CD4-positive, alpha-beta T cell treated with Interleukin-10 for 1 hour (primary cell): ENCODE results near the gene HOXB13.

ENCODE experiments used
- DNase-seq: peaks from one replicate; pipeline ENCODE4 v3.0.0-alpha.2; 2020

HOXB13 gene

DNA sequence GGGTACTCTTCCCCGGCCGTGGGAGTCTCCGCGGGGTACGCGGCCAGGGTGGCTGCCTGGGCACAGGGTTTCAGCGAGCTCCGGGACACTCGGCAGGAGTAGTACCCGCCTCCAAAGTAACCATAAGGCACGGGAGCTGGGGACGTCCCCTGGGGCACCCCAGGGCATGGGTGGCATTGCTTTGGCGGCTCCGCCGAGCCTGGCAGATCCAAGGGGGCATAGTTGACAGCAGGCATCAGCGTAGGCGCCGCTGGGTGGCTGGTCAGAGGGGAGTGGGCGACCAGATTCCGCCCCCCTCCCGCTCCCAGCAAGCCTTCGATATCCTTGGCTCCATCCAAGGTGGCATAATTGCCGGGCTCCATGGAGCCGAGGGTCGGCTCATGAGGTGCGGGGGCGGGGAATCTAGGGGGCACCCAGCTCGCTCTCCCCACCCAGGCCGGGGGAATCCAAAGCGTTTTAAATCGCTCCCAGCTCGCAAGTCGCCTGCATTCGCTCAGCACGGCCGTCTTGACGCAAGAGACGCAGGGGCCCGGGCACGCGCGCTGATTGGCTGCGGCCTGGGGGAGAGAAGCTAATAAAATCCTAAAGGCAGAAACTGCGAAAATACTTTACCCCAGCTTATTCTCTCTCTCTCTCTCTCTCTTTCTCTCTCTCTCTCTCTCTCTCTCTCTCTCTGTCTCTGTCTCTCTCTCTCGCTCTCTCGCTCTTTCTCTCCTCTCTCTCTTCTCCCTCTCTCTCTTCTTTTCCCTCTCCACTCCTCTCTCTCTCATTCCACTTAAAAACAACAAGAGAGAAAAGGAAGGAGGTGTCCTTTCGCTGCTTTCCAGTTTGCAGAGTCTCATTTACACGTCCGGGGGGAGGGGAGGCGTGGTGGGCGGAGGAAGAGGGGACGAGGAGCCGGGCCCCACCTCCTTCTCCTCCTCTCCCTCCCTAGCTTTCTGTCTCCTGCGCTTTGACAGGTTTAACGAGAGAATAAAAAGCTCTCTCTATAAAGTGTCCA, at the start of gene HOXB13:
HOXB13 (minus strand) TSS at position 519 of the 1,000 bp plus-strand sequence; CDS start at position 362, 157 bp downstream.
- peak; percentile 46 for DNase-seq

DNA sequence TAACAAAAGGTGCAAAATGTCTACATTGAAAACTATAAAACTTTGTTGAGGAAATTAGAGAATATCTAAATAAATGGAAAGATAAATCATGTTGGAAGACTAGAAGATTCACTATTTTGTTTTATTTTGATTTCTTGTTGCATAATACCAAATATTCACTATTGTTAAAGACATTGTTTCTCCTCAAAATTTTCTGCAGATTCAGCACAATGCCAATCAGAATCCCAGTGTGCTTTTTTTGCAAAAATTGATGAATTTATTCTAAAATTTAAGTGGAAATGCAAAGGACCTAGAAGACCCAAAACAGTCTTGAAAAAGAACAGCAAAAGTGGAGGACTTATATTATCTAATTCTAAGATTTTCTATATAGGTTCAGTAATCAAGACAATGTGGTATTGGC, 48.1 kb upstream of the HOXB13 start:
- no peak for DNase-seq

DNA sequence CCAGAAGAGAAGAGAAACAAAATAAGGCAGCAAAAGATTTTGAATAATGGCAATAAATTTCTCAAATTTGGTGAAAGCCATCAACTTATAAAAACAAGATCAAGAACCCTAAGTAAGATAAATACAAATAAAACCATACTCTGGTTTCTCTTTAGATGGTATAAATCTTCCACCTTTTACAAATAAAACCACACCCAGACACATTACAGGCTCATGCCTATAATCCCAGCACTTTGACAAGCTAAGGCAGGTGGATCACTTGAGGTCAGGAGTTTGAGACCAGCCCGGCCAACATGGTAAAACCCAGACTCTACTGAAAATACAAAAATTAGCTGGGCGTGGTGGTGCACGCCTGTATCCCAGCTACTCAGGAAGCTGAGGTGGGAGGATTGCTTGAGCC, 44.7 kb upstream of the HOXB13 start:
- no peak for DNase-seq

DNA sequence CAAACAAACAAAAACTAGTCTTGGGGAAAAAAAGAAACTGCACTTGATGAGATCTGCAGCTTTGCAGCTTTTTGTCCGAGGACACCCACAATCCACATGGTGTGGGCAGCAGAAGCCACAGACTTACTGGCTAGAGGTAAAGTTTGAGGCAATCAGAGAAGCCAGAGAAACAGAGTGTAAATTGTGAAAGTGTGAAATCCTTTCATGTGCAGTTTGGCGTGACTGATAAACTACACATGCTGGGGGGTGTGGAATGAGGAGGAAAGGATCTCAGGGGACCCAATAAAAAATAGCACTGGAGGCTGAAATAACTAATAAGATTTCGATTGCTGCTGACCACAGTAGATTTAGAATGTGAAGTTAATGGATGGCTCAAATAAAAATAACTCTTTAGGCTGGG, 42.4 kb upstream of the HOXB13 start:
- no peak for DNase-seq

DNA sequence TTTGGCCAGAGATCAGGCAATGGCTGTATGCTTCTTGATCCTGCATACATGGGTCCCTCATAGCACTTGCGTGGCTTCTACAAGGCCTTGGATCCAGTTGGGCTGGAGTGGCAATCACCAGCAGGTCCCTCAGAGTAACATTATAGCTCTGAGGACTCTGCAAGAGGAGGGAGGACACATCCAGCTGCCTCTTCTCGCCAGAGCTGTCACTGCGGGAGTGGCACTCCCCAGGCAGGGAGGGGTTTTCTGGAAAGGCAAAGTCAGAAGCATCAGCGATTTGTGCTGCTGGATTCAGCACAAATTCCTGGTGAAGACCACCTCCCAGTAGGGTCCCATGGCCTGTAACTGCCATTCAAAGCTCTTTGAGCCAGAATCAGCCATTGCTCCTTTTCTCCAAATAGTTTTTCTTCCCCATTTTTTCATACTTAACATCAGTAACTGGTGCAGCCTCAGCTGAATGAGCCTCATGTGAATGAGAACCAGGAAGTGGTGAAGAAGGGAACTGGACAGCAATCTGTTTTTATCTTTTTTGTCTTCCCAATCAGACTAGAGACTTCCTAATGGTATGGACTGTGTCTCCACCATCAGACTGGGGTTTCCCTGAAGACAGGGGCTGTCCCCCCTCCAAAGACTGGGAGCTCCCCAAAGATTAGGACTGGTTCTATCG, 40.6 kb upstream of the HOXB13 start:
- no peak for DNase-seq

DNA sequence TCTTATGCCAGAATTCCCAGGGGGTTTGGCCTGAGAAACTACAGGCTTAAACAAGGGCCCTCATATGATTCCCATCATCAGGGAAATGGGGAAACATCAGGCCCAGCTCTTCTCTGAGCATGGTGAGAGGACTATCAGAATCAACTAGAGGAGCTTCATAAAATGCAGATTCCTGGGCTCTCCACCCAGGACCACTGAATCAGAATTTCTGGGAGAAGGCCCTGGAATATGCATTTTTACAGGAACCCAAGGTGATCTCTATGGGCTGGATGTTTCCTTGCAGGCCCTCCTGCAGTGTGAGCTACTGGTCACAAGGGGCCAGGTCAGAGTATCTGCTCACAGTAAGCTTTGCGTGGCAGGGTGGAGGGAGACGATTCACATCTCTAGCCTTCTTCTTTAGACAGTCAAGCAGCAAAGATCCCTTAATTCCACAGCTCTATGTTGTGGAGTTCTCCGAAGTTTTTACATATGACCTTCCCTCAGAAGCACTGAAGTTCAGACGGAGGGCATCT, 38.8 kb upstream of the HOXB13 start:
- DNase-seq: no peak

DNA sequence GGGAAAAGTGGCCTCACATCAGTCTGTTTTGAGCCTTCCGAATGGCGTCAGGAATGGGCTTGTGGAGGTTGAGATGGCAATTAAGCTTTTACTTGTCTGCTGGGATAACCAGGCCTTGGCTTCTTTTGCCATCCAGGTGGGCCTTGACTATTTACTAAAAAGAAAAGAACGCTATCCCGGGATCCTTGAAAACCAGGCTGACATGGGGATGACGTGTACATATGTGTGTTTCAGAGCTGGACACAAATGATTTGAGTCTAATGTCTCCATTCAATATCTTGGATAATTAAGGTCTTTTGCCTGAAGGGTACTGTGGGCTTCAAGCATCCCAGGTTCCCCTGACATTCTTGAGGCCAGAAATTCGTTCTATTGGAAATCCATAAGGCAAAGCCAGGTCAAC, 32.6 kb upstream of the HOXB13 start:
- DNase-seq: no peak

DNA sequence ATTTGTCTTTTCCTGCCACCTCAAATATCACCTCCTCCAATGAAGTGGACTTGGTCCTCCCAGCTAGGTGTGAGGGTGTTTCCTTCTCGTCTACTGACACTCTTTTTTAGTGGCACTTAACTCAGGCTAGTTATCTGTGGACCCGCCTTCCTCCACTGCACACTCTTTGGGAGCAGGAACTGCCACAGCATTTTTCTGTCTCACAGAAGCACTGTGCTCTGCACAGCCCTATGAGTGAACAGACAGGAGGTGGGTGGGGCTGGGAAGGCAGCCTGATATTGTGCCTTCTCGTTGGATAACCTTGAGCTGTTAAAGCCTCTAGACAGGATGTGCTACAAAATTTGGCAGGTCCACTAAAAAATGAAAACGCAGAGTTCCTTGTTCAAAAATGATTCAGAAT, 31.9 kb upstream of the HOXB13 start:
- no peak for DNase-seq

DNA sequence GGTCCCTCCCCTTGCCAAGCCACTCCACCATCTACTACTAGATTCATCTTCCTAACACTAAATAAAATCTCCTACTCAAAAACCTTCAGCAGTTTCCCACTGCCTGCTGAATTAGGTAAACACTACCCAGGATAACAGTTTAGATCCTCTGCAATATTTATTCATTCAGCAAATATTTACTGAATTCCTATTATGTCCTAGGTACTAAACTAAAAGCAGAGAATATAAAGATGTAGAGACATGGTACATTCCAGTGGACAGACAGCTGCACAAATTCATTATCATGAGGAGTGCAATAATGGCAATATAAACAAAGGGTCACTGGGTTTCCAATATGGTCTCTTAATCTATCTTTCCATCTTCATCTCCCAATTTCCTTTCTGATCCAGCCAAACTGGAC, 30.7 kb upstream of the HOXB13 start:
- DNase-seq: no peak

DNA sequence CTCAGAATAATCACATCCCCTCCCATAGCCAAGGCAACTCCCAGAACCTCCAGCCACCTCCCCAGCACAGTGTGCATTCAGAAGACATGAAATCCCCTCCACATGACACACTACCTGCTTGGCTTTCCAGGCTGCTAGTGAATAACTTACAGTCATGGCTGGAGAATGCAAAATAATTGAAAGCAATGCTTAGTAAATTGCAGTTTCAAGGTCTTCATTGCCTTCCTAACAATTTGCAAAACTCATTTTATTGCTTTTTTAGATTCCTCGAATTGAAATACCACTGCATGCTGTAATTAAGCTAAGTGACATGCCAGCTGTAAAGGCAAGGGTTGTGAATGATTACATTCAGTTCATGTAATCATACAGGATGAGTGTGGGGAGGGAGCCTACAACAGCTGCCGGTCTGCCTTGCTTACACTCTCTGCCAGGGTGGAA, 29.0 kb upstream of the HOXB13 start:
- DNase-seq: no peak

DNA sequence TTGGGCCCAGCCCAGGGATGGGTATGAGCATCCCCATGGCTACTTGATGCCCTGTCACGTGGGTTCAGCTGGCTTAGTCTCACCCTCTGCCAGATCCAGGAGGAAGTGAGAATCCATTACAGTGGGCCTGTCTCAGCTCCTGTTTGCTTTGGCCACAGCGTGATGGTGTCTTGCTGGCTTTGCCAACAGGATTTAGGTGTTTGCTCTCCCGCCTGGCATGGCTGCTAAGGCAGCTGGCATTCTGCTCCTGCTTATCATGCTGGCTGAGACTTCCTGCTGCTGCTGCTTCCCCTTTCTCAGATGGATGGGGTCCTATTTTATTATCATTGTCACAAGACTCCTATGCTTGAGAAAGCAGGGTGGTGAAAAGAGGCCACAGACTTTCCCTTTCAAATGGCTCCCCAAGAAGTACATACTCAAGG, 28.3 kb upstream of the HOXB13 start:
- DNase-seq: no peak

DNA sequence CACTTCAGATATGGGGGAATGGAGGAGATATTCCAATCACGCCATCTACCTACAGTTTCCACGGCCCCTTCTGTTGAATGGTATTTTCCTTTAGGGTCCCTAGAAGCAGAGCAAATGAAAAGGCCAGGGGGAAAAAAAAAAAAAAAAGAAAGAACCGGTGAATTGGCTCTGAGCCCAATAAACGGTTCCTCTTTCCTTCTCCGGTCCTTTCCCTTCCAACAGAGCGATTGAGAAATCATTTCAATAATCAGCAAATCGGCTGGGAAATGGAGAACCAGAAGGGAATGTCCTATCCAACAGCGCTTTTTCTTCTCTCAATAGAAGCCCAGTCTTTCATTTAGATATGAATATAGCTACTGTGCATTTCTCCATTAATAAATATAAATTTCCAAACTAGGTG, 26.8 kb upstream of the HOXB13 start:
- no peak for DNase-seq

DNA sequence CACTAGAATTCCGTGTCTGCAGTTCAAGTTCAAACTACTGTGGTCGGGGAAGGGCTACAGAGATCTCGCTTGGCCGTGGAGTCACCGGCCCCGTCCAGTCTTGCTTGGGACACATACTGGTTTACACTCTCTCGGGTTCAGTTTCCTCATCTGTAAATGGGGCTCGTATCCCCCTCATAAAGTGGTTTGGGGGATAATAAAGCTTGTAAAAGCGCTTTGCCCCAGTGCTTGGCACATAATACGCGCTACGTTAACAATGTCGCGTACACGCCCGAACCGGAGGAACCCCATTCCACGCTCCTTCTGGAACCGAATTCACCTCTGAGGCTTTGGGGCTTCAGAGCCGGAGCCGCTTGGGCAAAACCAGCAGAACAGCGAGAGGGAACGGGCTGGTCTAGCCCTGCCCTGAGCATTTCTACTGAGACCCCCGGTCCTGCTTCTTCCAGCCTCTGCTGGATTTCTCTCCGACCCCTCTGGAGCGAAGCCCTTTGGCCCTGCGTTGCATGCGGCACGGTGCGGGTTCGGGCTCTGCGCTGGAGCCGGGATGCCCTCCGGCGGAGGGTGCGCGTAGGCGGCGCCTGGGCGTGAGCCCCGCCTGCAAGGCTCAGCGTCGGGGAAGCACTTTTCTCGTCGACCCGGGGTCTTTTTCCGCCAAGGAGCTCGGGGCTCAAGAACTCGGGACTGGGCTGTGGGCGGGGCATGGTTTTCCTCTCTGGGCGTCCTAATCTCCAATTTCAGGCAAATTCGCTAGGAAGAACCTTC, 26.1 kb upstream of the HOXB13 start:
- no peak for DNase-seq

DNA sequence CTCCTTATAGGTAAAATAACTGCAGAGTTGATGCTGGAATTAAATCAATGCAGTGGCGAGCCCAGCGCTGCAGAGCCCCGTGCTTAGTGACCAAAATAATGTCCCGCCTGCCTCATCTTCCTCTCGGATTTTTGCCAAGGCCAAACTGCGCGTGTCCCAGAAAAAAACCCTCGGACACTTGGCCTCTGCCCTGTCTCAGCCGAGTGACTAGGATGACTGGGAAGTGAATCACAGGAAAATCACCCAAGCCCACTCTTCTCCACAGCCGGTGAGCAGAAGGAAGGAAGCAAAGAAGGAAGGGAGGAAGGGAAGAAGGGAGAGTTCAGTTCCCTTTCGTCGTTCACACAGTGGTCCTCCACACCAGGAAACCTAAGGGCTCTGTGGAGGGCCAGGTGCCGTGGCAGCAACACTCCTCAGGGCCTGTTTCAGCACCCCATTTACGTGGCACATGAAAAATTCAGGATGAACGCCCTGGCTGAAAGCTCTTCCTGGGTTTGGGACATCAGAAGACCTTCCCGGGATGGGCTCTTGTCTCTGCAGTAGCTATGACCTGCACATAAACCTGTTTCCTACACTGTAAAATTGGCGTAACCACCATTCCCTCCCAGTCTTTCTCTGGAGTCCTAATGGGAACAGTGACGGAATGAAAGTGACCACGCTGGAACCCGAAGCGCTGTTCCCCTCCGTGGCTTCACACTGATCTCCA, 25.4 kb upstream of the HOXB13 start:
- DNase-seq: no peak

DNA sequence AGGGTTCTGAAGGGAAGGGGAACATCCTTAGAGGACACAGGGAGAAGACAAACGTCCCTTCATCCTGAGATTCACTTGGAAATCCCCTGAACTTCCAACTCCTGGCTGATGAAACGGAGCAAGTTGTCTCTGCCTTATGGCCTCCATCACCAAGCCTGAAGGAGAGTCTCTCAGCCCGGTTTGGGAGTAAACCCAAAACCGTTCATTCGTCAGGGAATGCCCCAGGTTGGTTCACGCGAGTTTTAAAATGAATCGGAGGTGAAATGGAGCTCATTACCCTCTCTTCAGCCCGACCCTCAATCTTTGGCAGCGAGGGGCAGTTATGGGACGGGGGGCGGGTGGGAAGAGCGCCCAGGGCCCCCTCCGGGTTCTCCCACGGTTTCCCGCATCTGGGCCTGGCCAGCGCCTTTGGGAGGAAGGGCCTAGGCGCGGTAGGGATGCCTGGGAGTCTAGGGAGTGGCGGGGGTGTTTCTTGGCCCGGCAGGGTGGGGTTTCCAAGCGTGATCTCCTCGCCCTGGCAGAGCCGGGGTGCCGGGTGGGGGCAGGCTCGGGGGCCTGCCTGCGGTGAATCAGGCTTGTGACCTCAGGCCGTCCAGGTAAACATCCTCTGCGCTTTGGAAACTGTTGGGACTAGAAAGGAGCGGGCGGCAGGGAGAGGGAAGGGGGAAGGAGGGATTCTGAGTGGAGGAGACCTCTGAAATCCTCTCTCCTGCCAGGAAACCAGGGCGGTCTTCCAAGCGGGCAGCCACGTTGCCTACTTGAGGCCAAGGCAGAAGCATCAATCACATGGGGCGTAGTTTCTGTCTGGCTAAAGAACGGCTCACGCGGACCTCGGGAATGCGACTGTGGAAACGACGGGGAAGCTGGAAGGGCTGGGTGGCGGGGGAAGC, 24.1 kb upstream of the HOXB13 start:
- DNase-seq: no peak

DNA sequence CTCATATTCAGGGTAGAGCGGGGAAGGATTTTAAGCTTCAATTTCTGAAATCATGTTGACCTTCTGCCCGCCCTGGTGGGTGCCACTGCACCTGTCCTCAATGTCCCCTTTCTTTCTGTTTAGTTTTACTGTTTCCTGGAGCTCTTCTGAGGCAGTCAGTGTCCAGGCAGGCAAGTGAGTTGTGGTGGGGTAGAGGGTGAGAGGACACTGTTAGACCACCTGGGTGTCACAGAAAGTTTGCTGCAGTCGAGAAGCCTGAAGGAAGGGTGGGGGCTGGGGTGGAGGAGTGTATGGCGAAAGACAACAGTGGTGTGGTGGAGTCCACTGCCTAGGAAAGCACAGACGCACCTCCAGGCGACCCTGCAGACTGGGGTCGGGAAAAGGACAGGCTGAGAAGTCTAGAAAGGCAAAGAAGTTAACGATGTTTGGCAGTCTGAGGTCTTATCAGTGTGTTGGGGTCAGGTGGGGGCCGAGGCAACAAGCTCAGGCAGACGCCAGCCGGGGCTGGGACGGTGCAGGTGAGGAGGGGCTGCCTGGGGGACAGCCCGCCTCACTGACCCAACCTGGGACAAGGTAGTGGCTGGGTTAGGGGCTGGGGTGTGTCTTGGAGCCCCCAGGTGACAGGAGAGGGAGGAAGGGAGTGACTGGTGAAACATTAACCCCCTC, 23.3 kb upstream of the HOXB13 start:
- no peak for DNase-seq

DNA sequence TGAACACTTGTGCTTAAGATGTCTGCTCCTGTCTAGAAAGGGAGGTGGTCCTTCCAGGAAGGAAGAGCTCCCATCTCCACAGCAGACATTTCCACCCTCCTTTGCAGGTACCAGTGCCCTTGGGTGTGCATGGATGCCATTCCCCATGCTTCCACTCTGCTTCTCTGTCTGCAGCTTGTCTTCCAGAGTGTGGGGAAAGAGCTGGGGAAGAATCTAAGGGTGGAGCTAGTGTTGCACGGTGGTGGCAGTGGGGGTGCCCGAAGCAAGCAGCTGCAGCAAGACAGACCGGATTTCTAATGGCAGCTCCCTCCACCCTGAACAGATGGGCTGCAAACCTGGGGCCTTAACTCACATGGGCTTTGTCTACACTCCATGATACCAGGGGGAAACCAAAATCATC, 22.6 kb upstream of the HOXB13 start:
- no peak for DNase-seq

DNA sequence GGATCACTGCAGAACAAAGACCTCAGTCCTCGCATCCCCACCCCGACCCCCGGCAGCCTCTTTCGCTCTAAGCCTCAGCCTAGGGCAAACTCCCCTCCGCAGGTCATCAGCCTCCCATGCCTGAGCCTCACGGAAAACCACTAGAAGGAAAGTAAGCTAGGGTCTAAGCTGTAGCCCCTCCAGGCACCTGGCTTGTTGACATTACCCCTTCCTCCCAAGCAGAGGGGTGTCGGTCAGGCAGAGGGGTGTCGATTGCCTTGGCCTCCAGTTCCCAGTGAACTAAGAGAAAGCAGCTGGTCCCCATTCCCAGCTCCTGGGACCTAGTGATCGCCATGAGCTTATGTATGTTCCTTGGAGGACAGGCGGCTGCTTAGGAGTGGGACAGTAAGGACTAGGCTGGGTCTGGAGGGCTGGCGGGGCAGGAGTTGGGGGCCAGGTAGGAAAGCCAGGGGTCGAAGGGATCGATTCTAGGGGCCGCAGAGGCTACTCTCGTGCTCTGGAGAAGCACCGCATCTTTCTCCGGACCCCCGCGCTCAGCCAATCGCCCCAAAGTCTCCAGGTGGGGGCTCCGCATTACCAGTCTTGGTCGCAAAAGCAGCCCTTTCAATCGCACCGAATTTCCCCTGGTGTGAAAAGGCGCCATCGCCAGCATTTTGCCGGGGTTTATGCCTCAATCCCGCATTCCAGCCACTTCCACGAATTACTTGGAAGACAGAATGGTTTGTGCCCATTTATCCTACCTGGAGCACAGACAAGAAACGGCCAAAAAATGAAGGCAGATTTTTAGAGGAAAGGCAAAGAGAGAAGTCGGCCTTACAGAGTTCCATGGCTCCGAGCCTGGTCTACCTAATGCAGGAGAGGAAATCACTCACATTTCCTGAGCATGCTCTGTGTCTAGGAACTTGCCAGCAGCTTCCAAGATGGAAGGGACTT, 21.3 kb upstream of the HOXB13 start:
- DNase-seq: no peak

DNA sequence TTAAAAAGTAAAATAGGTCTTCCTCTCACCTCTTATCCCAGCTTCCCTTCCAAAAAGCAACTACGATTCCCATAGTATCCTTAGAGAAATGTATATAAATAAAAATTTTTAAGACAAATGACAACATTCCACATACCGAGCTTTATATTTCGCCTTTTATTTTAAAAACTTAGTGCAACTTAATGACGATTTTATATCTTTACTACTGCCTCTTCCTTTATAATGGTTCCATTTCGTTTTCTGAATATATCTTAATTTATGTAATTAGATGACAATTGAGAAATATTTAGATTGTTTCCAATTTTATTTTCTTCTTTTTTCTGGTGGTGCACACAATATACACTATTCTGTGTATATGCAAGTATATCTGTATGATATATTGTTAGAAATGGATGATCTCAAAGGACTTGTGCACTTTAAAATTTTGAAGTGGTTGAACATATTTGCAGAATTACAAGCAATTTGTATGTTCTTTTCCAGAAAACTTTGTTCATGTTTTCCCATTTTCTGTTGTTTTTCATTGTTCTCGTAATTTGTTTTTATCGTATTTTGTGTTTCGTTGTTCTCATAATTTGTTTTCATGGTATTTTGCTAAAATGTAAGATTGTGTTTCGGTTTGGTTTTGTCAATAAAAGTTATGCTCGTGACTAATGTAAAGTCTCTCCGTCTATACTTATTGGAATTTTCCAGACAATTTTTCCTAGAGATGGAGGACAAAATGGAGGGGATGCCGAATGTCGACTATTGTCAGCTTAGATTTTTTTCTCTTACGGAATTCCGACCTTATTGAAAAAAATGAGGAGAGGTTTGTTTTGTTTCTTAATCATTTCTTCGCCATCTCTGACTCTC, 20.4 kb upstream of the HOXB13 start:
- DNase-seq: no peak
